HL-60 (cell line): ENCODE measurements around the gene MRPL28.

Source experiments
- DNase-seq, 2 experiments: peaks; one replicate each; pipeline ENCODE4 v3.0.0-alpha.2; 2010 to 2020; ENCODE audit warnings: low read depth in 1 of 2, low spot score in 1 of 2
- H3K27ac ChIP-seq: fragments of 250-450 bp; sonication (Bioruptor Pico); replicated peaks from 2 replicates; pipeline ENCODE4 v1.5.1; 2020; ENCODE audit warnings: mild to moderate bottlenecking, moderate library complexity
- H3K27me3 ChIP-seq: fragments of 250-450 bp; sonication (Bioruptor Pico); 2 replicates; pipeline ENCODE4 v1.5.1; 2021; ENCODE audit warnings: mild to moderate bottlenecking, moderate library complexity; ENCODE audit not compliant: insufficient read depth, poor library complexity, severe bottlenecking
- H3K4me3 ChIP-seq: replicated peaks from 2 replicates; pipeline ENCODE4 v1.5.1; 2011; ENCODE audit warnings: mild to moderate bottlenecking, control low read depth, low read length; ENCODE audit not compliant: insufficient read depth
- GABPA ChIP-seq: IDR thresholded peaks from 2 replicates; pipeline ENCODE4 v1.6.1; 2012; ENCODE audit warnings: low read depth
- POLR2AphosphoS5 ChIP-seq: IDR thresholded peaks from 2 replicates; pipeline ENCODE4 v1.6.1; 2012; ENCODE audit warnings: low read depth
- REST ChIP-seq: IDR thresholded peaks from 2 replicates; pipeline ENCODE4 v1.6.1; 2012; ENCODE audit warnings: low read depth; ENCODE audit not compliant: insufficient replicate concordance
- SPI1 ChIP-seq: IDR thresholded peaks from 2 replicates; pipeline ENCODE4 v1.6.1; 2012; ENCODE audit warnings: low read depth, mild to moderate bottlenecking, borderline replicate concordance
- TF ChIP-seq, protein P1 (sequence below): IDR thresholded peaks from one replicate; pipeline ENCODE4 v1.5.1; 2011; ENCODE audit warnings: low read length, control low read depth, inconsistent platforms; ENCODE audit not compliant: insufficient read depth

Gene MRPL28

DNA sequence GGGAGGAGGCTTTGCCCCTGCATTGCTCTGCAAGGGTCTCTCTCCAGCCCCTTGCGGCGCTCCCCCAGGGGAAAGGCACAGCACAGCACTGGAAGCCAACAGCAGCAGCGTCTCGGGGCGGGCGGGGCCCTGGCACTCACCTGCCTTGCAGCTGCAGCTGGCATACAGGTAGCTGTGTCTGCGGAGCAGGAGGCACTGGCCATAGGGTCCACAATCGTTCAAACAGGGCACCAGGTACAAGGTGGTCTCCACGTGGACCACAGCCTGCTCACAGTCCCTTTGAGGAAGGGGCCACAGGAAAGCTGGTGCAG, 4.2 kb upstream of the MRPL28 start:
- Histone ChIP-seq H3K4me3 (no peak overlapping the region), H3K27me3 (no peaks in the 10 kb centered on the region), H3K27ac (no peak overlapping the region)
- TF ChIP-seq SPI1 (no peak), POLR2AphosphoS5 (no peak), REST (no peak), GABPA (no peak)
- TF ChIP-seq, protein P1, sequence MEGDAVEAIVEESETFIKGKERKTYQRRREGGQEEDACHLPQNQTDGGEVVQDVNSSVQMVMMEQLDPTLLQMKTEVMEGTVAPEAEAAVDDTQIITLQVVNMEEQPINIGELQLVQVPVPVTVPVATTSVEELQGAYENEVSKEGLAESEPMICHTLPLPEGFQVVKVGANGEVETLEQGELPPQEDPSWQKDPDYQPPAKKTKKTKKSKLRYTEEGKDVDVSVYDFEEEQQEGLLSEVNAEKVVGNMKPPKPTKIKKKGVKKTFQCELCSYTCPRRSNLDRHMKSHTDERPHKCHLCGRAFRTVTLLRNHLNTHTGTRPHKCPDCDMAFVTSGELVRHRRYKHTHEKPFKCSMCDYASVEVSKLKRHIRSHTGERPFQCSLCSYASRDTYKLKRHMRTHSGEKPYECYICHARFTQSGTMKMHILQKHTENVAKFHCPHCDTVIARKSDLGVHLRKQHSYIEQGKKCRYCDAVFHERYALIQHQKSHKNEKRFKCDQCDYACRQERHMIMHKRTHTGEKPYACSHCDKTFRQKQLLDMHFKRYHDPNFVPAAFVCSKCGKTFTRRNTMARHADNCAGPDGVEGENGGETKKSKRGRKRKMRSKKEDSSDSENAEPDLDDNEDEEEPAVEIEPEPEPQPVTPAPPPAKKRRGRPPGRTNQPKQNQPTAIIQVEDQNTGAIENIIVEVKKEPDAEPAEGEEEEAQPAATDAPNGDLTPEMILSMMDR = no peak
- DNase-seq = no peak

GRCh38 chr16:373848-374615, 3.7 kb upstream of the MRPL28 start:
- Histone ChIP-seq H3K27ac (no peak overlapping the region), H3K27me3 (no peaks in the 10 kb centered on the region), H3K4me3 (no peak overlapping the region)
- no peak for DNase-seq
- TF ChIP-seq, protein P1 = no peak
- TF ChIP-seq REST (no peak), SPI1 (no peak), GABPA (no peak)

DNA sequence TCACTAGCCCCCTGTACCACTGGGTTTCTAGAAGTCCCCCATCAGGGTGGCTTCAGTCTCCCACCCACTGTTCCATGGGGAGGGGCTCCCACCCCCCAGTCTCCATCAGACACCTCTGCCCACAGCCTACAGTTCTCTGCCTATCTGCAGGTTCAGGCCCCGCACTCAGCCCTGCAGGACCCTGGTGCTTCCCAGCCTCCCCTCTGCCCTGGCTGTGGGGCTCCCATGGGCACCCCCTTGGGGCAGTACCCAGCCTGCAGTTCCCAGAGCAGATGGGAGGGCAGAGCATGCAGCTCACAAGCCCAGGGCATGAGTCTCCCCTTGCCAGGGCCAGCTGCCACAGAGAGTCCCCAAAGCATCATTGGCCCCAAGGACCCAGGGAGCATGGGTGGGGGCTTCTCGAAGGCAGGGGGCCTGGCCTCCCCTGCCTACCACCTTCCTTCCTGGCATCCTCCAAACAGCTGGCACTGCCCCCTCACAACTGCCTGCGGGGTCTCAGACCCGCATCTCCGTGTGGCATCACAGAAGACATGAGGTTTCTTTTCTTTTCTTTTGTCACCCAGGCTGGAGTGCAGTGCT, 2.8 kb upstream of the MRPL28 start:
- TF ChIP-seq GABPA = no peak
- TF ChIP-seq SPI1 = no peak
- TF ChIP-seq POLR2AphosphoS5 = no peak
- no peak for TF ChIP-seq REST
- TF ChIP-seq, protein P1 = no peak
- DNase-seq = no peak
- H3K27ac ChIP-seq = no peak overlapping the region
- H3K4me3 ChIP-seq = no peak overlapping the region
- no peaks in the 10 kb centered on the region for H3K27me3 ChIP-seq
